HG02970 (cell line): ENCODE data around the gene PDE11A.
"Not testable (repeated sequence)": the region's sequence is repeated elsewhere in the genome, so short reads cannot be mapped to it uniquely, and the experiment has no call there.

ENCODE experiments used
- ATAC-seq: cut with Tn5 transposase; IDR thresholded peaks from one replicate; pipeline ENCODE4 v1.9.1; 2021; ENCODE audit warnings: mild to moderate bottlenecking, moderate library complexity, moderate number of reproducible peaks; ENCODE audit not compliant: unreplicated experiment, low FRiP score

PDE11A gene

GRCh38 chr2:178072383-178073301 is at the start of gene PDE11A:
Gene PDE11A, minus strand, starts transcription at chr2:178072777. Its CDS starts 340 bp downstream, at chr2:178072437.
- peak; percentile 55 for ATAC-seq

DNA sequence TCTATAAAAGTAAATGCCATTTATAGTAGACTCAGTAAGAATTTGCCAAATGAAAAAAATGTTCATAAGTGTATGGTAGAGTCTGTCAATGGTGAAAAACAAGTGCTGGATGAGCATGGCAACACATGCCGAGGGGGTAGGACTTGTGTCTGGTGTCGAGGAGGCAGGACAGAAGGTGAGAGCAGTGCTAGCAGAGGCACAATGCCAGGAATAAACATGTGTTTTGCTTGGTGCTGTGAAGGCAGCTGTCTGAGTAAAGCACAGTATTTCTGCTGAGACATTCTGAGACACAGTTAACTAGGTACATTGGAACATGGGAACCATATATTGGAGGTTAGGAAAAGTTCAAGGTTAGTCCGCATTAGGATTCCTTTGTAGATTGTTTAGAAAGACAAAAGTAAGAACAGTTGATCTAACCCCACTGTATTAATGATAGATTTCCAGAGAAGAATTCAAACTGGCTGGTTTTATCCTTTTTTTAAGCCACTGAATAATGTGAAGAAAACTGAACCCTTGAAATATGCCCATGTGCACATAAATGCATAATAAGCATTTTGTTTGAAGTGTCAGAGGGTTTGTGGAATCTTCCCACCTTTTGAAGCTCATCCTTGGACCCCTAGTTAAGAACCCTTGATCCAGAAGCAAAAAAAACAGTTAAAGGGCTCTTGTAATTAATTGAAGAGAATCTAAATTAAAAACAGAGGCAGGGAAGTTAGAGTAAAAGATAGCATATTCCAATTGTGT is 46.8 kb upstream of the PDE11A start:
- no peak for ATAC-seq

DNA sequence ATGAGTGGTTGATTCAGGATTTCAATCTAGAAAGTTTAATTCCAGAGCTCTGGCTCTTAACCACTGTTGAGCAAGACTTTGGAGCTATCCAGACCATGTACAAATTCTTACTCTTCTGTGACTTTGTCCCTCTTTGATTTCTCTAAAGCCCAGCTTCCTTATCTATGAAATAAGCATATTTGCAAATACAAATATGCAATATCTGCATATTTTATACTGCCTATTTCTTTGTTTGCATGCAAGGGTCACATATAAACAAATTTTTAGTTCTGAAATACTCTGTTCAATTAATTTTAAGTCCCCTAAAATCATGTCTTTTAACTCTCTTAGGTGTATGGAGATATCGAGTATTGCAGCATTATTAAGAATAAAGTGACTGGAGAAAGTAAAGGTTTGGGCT is 45.1 kb upstream of the PDE11A start:
- no peak for ATAC-seq

DNA sequence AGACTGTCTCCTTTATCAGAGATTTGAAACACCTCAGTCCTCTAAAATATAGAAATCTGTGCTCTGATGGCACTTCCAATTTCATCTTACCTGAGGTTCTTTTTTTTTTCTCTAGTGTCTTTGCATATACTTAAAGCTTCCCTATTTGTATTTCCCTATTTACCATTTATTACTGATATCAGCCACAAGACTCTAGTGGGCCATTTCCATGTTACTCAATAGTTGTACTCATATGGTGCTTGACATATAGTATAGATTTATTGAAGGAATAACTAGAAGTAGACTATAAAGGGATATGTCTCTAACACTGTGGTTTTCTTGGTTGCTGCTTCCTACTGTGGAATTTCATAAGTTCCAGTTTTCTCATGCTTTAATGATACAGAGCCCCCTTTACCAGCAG is 42.7 kb upstream of the PDE11A start:
- no peak for ATAC-seq

- ATAC-seq = no peak
These were observed 41.9 kb upstream of the PDE11A start for GRCh38 chr2:178114462-178114861.

- ATAC-seq = peak; percentile 96
These were observed 39.9 kb upstream of the PDE11A start, which contains the start of gene RBM45 for GRCh38 chr2:178112202-178113152. Gene RBM45, plus strand, starts transcription at chr2:178112437. Its CDS starts 110 bp downstream, at chr2:178112547.

- no peak for ATAC-seq
These were observed 39.2 kb upstream of the PDE11A start for GRCh38 chr2:178111743-178112142.

DNA sequence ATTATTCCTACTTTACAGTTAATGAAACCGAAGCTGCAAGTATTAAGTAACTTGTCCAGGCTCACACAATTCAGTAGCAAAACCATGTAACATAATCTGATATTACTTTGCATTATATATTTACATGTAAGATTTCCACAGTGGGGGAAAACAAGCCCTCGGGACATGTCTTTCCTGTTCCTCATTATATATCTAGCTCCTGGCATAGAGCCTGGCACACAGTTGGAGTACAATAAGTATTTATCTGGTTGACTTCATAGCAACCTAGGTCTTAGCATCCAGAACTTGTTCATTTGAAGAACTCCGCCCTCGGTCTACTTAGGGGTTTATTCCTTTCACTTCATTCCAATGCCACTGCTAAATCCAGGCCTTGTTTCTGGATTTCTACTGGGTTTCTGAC is 38.1 kb upstream of the PDE11A start:
- no peak for ATAC-seq

- ATAC-seq = no peak
These were observed 37.2 kb upstream of the PDE11A start for GRCh38 chr2:178109813-178110212.

DNA sequence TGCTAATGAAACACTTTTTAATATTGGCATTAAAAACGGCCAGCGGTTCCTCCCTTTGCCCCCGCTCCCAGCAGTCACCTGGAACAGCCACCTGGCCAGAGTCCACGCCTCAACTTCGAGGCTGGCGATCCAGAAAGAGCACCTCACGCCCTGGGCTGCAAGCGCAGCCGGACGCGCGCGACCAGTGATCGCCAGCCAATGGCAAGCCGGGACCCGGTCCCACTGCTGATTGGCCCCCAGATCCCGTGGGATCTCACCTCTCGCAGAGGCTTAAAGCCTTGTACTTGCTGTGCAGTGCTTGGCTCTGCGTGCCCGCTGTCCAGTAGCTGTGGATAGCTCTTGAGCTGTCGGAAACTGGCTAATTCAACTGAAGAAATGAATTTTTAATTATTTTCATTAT is 35.6 kb upstream of the PDE11A start:
- no peak for ATAC-seq

- no peak for ATAC-seq
These were observed 33.5 kb upstream of the PDE11A start for GRCh38 chr2:178106053-178106452.

GRCh38 chr2:178105566-178105965 is 33.0 kb upstream of the PDE11A start:
- no peak for ATAC-seq

DNA sequence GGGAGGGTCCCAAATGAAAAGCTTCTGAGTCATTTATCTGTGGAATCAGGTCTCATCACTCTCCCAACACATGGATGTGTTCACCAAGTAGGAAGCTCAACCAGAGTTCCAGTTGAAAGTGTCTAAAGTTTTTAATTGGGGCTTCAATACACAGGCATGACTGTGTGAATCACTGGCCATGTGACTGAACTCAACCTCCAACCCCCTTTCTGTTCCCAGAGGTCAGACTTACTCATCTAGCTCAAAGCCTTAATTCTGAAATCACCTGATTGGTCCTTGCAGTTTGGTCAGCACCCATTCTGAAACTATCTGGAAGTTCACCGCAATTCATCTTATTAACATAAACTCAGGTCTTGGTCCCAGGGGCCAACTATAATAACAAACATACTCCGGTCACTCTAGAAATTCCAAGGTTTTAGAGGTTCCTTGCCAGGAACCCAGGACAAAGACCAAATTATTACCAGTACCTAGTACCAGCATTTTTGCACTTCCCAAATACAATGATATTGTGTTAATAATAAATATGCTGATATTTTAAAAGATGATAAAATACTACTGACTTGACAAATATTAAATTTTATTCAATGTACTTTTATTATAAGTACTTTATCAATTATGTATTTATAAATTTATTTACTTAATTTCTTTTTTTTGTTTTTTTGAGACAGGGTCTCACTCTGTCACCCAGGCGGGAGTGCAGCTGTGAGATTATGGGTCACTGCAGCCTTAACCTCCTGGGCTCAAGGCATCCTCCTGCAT is 28.9 kb upstream of the PDE11A start:
- ATAC-seq = no peak

DNA sequence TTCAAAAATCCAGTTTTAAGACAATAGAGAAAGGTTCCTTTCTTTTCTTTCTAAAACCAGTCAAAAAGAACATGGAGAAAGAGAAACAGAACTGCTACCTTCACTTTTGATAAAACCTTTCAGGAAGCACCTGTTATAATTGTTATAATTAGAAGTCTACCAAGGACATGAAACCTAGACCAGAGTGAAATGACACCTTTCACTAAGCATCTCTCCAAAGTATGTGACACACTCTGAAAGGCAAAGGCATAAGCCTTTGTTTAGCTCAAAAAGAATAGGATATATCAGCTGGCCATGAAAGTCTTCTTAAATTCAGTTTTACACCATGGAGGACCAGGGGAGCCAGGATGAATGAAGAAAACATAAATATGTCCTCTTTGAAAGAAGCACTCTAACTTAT is 20.9 kb upstream of the PDE11A start:
- no peak for ATAC-seq

GRCh38 chr2:178088774-178089270 is 16.2 kb upstream of the PDE11A start:
- ATAC-seq = no peak

- ATAC-seq = no peak
These were observed 11.7 kb upstream of the PDE11A start for GRCh38 chr2:178084273-178084672.

GRCh38 chr2:178082408-178083045 is 9.9 kb upstream of the PDE11A start:
- ATAC-seq = no peak

GRCh38 chr2:178079279-178079678 is 6.7 kb upstream of the PDE11A start:
- not testable (repeated sequence) for ATAC-seq

GRCh38 chr2:178076130-178076529 is 3.6 kb upstream of the PDE11A start:
- no peak for ATAC-seq
